AG04449 (cell line): ENCODE measurements around the gene PAOX.

Experiments used
- CTCF ChIA-PET: fragments of 350-600 bp; formaldehyde crosslinking; extraction: SDS; loops from one replicate; lab custom pipeline; 2021; ENCODE audit warnings: antibody characterized with exemption; lab: Yijun Ruan, JAX
- POLR2A ChIA-PET: fragments of 400-600, 350-600 bp; formaldehyde crosslinking; extraction: SDS; loops from one replicate; lab custom pipeline; 2020; ENCODE audit warnings: antibody characterized with exemption, inconsistent platforms; lab: Yijun Ruan, JAX
- DNase-seq: peaks from one replicate; pipeline ENCODE4 v3.0.0-alpha.2; 2010; ENCODE audit warnings: low read depth, low spot score
- H3K4me3 ChIP-seq: 2 replicates; pipeline ENCODE4 v1.5.1; 2011; ENCODE audit warnings: low read depth, mild to moderate bottlenecking, control low read depth, low read length
- CTCF ChIP-seq: IDR thresholded peaks from one replicate; pipeline ENCODE4 v1.5.1; 2011; ENCODE audit warnings: mild to moderate bottlenecking, moderate library complexity, low read length, control low read depth, inconsistent platforms; ENCODE audit not compliant: insufficient read depth; ENCODE audit errors: missing control alignments

Gene PAOX

GRCh38 chr10:133415752-133416151 is 36.7 kb downstream of the PAOX start:
- no peak for DNase-seq
- no peak for TF ChIP-seq CTCF
- no peak overlapping the region for H3K4me3 ChIP-seq
- POLR2A ChIA-PET: no interaction called here
- CTCF ChIA-PET: no interaction called here

GRCh38 chr10:133418289-133418993 is 39.4 kb downstream of the PAOX start:
- no peak overlapping the region for H3K4me3 ChIP-seq
- POLR2A ChIA-PET: no interaction called here
- CTCF ChIA-PET: no interaction called here
- no peak for DNase-seq
- TF ChIP-seq CTCF: no peak

GRCh38 chr10:133419211-133419950 is 40.3 kb downstream of the PAOX start:
- CTCF ChIA-PET: interaction anchor here (2.0 kb wide), 1 partner anchor 9 kb away, joined by 6 read pairs; no protein-coding TSS in a partner anchor
- H3K4me3 ChIP-seq: no peak overlapping the region
- POLR2A ChIA-PET: no interaction called here
- TF ChIP-seq CTCF: no peak
- DNase-seq: no peak

GRCh38 chr10:133420028-133420427 is 41.0 kb downstream of the PAOX start:
- no peak for DNase-seq
- no peak overlapping the region for H3K4me3 ChIP-seq
- ChIA-PET CTCF (interaction anchor here (1.0 to 2.0 kb wide), 2 partner anchors 9 to 19 kb away, joined by 4 to 6 read pairs; no protein-coding TSS in a partner anchor), POLR2A (no interaction called here)
- TF ChIP-seq CTCF: no peak

- no peak overlapping the region for H3K4me3 ChIP-seq
- CTCF ChIA-PET: interaction anchor here (1.0 to 2.0 kb wide), 2 partner anchors 10 to 18 kb away, joined by 4 to 6 read pairs; no protein-coding TSS in a partner anchor
These were observed 41.5 kb downstream of the PAOX start for GRCh38 chr10:133420579-133420978.

More at GRCh38 chr10:133420579-133420978, 41.5 kb downstream of the PAOX start:
- POLR2A ChIA-PET: no interaction called here
- no peak for TF ChIP-seq CTCF
- DNase-seq: no peak
